ENCODE results near the gene IRS2.

Gene IRS2

DNA sequence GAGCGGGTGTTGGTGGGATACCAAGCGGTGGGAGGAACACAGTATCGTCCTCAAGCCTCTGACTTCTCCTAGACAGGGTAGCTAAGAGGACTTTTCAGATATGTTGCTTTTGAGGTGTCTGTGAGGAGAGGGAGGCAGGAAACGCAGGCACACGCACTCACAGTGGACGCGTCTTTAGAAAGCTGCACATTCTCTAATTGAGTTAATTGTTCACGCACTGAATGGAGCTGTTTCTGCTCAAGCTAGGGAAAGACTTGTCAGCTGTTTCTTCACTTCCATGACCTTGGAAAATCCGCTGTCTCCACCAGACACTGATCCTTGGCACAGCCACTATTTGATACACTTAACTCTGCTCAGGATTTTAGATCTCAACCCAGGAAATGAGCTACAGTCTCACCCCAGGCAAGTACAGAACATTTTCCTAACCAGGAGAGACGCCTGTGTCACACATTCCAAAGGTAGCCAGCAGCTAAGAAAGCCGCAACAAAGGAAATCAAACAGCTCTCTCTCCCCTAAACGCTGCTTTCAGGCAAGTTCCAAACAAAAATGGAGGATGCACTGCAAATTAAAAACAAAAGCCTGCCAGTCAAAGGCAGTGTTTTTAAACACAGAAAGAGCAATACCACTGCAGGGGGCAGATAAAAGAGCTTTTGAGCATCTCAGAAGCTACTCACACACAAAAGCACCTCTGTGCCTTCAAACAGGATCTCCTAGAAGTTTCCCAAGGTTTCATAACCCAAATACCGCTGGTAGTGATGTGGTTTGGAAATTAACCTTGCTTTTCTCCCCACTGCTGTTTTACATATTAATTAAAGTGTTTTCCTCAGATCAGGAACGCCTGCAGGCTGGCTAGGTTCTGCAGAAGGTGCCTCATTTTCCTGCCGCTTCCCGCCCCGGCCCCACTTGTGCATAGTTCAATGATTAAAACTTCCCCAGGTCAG lies 57.3 kb downstream of the IRS2 start:
- DNase-seq (ENCODE audit: low spot score), result no peak

DNA sequence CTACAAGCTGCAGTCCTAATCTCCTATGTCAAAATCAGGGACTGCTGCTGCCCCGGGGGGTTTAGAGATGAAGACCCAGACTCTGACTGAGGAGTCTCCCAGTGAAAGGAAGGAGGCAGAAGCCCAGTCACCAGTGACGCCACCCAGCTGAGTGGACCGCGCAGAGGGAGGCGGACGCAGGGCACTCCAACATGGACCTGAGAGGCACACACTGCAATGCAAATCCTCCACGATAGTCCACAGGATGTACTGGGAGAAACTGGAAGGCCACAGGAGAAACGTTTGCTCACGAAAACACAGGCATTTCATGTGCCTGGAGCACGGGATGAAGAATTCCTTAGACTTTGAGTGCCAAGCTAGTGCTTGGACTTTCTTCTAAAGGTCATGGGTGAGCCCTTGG lies 58.3 kb downstream of the IRS2 start:
- no peak for DNase-seq (ENCODE audit: low spot score)

DNA sequence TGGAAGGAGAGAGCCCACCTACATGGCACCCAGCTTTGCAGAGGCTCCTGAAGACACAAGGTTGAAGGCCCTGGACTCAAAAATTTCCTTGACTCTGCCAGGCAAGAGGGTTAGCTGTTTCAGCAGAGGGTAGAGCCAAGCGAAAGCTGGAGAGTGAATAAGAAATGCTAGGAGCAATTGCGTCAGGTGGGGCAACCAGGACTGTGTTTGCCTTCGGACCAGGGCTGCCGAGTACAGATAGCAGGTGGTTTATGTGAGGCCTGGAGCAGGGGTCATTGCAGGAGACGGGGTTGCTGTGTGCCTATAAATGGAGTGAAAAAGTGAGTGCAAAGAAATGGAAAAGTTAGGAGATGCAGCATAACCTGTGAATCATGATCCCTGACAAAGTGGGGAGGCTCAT lies 59.1 kb downstream of the IRS2 start:
- DNase-seq (ENCODE audit: low spot score), result no peak

DNA sequence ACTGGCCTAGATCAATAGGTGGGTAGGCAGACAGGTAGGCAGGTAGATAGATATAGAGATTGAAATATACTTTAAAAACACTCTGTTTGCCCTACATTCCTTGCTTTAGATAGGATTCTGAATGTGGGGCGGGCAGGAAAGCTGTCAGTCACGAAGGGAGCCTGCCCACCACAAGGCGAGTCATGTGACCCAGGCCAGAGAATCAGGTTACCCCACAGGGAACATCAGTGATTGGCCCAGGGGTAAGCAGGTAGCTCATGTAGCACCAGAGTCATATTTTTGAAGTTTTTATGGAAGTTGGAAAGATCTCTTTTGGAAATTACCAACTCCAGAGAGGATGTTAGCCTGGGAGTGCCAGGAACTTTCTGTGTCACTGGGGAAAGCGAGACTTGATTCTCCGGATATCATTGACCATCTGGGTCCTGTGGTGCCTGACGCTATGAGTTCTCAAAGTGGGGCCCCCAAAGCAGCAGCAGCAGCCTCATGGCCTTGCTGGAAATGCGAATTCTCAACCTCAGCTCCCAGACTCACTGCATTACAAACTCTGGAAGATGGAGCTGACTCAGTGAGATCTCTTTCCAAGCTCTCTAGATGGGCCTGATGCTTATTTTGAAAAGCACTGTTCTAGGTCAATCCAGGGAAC lies 60.3 kb downstream of the IRS2 start:
- DNase-seq (ENCODE audit: low spot score), result no peak

DNA sequence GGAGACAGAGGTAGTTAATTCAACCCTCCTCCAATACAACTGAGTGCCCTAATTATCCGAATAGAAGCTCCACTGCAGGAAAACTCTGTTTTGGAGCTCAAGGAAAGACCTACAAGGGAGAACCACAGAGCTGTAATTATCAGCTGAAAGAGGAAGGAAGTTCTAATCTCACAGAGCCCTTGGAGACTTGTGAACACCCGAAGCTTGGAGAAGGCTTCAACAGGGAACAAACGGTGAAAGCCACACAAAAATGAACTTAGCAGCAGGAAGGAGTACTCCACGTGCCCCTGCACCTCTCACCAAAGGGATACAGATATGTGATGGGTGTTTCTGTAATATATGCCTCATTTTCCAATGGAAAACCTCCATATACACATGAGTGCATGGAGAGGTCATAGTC lies 61.1 kb downstream of the IRS2 start:
- DNase-seq (ENCODE audit: low spot score), result no peak

DNA sequence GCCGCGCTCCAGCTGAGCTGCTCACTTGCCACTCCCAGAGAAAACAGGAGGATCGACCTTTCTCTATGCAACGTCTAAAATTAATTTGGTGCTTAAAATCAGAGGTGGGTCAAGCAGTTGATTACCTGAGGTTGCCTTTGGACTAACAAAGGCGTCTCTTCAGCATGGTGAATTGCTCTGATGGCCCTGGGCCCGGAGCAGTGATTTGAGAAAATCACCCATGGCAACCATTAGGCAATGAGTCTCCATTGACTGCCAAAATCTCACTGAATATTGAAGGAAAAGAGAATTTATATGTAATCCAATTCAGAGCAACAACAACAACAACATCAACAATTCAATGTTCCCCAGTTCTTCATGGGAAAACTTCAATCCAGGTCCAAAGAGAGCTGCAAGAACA lies 61.8 kb downstream of the IRS2 start:
- DNase-seq (ENCODE audit: low spot score), result no peak

DNA sequence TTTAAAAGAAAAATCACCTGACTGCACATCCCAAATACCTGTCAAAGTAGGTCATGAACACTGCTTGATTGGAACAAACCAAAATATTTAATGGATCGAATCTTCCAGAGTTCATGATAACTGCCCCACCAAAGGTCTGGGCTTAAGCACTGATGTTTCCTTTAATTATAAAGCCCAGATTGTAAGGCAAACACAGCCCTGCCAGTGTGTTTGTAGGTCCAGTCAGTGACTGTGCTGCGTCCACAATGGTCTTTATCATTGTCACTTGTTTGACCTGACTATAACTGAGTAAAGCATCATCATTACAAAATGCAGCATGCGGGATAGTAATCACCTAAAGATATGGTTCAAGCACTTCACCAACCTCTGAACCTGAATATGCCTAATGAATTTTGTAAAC lies 63.3 kb downstream of the IRS2 start:
- no peak for DNase-seq (ENCODE audit: low spot score)

DNA sequence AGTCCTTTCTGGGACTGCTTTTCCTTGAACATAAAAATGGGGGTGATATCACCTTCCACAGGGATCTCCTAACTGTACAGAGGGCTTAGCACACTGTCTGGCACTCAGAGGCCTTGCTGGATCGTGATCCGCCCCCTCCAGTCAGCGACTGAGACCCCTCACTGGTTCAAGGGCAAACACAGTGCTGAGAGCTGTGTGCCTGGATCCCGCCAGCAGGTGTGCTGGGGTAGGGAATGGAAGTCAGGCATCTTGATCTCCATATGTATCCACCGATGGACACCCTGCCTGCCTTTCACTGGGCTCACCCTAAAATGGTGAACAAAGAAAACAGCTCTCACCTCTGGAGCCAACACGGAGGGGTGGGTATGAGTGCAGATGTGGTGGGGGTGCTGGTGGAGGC lies 64.3 kb downstream of the IRS2 start:
- no peak for DNase-seq (ENCODE audit: low spot score)

DNA sequence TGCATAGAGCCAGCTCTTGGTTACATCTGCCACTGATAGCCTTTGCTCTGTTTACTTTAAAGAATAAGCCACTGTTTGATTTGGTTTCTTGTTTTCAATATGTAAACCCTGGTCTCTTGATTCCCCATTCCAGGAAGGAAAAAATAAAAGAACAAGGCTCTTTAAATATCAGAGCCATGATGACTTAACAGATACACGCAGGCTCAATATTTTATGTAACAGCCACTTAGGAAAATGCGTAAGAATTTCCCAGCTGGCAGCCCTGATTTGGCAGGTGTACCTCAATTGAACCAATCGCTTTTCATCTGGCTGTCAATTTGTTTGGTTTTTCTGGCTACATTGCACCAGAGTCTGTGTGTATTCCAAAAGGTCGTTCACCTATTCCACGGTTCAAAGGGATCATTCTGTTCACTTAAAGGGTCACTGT lies 65.6 kb downstream of the IRS2 start:
- no peak for DNase-seq (ENCODE audit: low spot score)

DNA sequence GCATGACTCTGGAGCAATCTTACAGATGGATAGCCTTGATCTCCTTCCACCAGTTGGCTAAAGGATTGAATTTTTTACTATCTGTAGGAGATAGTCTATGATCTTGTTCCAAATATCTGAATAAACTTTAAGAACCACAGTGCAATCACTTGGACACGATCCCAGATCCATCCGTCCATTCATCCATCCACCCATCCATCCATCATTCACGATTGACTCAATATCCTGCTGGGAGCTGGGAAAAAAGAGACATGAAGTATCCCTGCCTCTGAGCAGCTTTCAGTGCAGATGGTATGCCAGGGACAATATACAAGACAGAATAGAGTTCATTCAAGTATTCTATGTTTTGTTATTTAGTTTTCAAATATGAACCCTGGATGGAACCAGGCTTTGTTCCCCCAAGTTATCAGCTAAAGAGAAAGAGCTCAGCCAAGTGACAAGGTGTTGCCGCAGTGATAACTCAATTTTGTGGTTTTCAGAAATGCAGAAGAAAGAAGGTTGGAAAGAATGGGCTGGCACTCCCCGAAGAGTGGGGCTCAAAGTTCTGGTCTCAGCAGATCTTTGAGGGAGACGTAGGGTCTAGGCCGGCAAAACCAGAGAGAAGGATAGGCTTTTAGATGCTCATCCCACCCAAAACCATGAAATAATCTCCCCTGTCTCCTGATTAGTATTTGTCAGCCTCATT lies 66.3 kb downstream of the IRS2 start:
- DNase-seq (ENCODE audit: low spot score), result no peak

DNA sequence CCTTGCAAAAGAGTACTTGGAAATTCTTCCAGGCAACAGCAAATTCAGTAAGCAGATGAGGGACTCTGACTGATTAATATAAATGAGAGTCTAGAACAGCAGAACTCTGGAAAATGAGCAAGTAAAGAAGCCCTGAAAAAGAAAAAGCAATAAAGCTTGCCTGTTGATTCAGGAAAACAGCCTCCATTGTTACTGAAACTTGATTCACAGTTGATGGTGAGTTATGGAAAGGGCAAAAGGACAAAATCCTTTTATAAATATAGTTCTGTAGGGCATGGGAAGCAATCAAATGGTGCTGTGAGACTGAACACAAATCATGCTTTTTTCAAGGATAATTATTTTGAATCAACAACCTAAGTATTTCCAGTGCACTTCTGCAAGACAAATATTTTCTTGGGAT lies 67.7 kb downstream of the IRS2 start:
- DNase-seq (ENCODE audit: low spot score), result no peak

DNA sequence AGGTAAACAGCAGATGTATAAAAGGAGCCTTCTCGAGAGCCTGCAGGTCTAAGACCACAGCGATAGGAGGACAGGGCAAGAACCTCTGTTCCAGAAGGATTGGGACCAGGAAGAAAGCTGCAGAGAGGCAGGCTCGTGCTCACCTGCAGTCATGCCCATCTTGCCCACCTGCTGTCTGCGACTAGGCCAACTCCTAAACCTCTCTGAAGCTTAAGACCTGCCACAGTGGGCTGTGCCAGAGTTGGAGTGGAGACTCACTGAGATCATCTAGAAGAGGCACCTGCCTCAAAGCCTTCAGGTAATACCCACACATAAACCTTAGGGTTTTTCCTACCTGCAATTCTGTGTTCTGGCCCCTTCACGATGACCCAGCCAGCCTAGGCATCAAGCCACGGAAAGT lies 68.7 kb downstream of the IRS2 start:
- no peak for DNase-seq (ENCODE audit: low spot score)

DNA sequence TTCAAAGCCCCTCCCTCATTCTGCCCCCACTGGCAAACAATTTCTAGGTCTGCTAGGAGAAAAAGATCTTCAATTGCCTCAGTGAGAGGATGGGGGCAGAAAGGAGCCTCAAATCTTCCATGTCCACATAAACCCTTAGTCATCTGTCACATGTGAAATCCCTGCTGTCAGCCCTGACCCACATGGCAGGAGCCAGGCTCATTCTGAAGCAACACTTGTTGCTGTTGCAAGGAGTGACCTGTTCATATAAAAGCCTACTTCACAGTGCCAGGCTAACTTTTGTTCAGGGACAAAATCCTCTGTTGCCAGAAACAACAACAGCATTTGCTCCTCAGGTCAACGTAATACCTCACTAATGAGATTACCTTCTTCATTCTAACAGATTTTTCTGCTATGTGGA lies 70.5 kb downstream of the IRS2 start:
- DNase-seq (ENCODE audit: low spot score), result peak; percentile 25

DNA sequence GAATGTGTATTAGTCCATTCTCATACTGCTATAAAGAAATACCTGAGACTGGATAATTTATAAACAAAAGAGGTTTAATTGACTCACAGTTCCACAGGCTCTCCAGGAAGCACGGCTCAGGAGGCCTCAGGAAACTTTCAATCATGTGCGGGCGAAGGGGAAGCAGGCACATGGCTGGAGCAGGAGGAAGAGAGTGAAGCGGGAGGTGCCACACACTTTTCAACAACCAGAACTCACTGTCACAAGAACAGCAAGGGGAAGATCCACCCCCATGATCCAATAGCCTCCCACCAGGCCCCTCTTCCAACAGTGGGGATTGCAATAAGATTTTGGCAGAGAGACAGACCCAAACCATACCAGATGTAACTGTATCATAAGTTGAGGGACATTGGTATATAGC lies 72.7 kb downstream of the IRS2 start:
- no peak for DNase-seq (ENCODE audit: low spot score)

DNA sequence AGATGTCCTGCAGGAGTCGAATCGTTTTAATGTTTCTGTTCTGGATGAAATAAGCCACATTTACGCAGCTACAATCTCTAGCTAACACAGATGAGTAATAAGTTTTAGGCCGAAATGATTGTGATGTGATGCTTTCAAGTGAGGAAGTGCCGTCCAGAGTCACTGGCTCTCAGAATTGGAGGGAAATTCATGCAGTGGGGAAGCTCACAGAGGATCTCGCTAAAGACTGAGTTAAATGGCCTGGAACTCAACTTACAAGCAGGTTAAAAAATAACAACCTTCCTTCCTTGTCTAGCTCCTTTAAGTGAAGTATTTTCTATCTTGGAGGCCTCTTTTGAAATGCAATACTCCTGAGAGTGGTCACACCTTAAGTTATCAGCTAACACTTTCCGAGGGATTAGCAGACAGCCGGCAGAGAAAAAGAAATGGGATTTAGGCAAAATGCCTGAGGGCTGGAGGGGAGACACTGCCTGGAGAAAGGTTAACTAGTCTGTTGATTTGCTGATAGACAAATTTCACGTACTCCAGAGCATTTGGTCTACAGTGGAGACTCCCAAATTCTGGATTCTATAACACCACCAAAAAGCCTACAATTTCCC lies 74.2 kb downstream of the IRS2 start:
- DNase-seq (ENCODE audit: low spot score), result no peak

DNA sequence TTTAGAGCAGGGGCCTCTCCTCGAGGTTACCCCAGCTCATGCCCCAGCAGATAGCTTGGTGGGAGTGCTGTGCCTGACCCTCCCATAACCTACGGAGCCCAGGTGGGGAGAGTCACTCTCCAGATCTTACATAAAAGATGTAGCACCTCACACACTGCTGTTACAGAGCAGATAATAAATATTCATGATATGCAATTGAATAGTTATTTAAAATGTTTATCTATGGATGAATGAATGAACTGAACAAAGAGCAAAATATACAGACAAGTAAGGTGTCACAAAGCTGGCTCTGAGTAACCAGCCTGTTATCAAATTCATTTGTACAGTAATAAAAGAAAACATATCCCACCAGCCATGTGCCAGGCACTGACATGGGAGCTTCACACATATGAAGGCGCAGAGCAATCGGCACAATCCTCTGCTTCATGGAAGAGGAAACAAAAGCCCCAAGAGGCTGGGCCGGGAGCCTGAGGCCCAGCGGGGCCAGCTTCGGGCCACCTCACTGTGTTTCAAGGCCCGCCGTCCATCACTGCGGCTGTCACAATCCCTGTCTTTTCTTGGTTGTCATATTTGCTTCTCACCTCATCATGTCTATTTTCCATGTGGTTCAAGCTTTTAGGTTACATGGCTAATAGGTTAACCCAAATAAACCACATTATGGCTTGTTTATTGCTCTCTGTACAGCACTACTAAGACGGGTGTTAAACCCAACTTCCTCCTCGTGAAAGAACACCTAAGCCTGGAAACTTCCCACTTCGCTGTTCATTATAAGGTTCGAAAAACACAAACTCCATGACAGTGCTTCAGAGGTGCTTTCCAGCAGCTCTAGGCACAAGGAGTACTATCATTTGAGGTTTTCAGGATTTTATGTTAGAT lies 78.4 kb downstream of the IRS2 start:
- no peak for DNase-seq (ENCODE audit: low spot score)

DNA sequence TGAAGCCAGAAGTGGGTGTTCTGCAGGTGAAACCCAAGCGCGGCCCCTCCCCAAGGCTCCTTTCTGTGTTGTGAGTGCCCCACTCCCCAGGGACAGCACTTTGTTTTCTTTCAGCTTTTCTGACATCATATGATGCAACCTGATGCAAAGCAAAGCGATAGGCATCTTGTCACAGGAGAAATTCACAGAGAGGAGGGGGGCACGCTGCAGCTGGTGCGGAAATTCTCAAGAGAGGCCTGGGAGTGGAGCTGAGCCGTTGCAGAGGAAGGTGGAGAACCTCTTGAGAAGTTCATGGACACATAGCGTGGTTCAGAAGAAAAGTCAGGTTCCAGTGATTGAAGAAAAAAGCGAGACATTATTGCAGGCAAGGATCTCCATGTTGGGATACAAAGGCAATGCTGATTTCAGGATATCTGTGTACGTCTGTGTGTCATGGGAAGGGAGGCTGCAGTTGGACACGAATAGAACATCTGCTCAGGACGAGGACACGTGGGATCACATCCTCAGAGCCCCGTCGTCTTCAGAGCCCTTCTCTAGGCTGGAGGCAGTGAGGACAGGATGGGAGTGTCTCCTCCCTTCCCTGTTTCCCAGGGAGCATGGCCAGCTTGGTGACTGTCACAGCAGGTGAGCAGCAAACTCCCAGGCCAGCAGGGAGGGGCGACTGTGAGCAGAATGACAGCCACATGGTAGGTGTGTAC lies 79.2 kb downstream of the IRS2 start:
- DNase-seq (ENCODE audit: low spot score), result no peak

DNA sequence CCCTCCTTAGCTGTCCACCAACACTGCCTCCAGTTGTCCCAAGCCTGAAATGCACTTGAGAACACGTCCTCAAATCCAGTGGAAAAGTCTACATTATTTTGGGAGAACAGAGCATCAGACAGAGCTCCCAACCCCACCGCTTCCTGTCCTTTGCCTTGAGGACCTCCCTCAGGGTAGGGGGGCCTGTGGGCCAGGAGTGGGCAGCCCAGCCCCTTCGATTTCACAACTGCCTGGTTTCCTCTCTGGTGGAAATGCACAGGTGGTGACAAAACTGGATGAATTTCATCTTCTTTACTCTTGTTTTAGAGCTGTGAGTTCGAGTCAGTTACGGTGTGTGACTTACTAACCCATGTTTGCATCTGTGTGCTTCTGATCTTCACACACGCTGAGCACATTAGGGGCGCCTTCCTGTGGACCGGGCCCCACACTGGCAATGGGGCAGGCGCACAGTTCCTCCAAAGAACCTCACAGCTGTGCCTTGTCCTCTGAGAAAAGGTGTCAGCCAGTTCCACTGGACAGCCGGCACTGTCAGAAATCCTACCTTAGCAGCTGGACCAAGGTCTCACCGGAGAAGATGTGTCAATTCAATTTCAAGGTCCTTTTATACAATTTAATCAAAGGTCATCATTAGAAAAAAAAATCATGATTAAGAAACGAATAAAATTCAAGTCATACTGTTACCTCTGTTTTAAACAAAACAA lies 80.2 kb downstream of the IRS2 start:
- DNase-seq (ENCODE audit: low spot score), result no peak

DNA sequence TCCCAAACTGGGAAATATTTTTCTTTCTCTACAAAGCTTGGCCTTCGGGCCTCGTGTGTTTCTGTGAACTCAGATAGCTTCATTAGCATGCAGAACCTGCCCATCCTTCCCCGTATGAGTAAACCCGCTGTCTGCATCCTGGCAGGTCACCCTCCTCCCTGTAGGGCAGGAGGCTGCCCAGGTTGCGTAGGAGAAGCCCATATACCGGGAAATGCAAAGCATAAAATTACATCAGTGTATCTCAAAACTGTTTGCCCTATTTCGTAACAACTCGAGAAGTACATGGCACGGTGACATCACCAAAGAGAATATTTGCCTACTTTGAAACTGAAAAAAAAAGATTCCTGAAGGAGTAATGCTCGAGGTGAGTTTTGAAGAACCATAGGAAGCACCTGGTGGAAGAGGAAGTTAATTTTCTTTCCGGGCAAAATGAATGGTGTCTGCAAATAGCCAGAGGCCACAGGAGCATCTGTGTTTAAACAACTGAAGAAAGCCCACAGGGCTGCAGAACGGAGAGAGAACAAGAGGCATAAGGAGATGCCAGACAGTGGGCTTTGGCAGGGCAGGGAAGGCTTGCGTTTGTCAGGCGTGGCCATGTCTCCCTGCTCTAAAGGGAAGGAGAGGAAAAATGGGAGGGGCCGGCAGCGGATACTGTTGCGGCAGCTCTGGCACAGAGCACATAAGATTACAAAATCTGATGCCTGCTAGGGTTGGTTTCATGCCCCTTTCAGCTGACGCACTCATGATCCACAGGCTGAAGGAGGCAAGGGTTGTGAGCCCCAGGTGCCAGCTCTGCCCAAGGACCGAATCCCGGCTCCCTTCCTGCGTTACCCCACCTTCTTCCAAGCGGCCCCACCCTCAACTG lies 81.4 kb downstream of the IRS2 start:
- DNase-seq (ENCODE audit: low spot score), result no peak
